C4-2B (cell line): ENCODE results near the gene UBE2E2.

ENCODE experiments used
- H3K27ac ChIP-seq: fragments of 450-650 bp; 2 replicates; pipeline ENCODE4 v1.5.1; 2017
- ZFX ChIP-seq: fragments of 450-650 bp; IDR thresholded peaks from 2 replicates; pipeline ENCODE4 v1.6.1; 2017
- TF ChIP-seq, protein P1 (sequence below): fragments of 450-650 bp; conservative IDR thresholded peaks from 2 replicates; pipeline ENCODE4 v1.5.1; 2017; ENCODE audit warnings: mild to moderate bottlenecking

Gene UBE2E2

DNA sequence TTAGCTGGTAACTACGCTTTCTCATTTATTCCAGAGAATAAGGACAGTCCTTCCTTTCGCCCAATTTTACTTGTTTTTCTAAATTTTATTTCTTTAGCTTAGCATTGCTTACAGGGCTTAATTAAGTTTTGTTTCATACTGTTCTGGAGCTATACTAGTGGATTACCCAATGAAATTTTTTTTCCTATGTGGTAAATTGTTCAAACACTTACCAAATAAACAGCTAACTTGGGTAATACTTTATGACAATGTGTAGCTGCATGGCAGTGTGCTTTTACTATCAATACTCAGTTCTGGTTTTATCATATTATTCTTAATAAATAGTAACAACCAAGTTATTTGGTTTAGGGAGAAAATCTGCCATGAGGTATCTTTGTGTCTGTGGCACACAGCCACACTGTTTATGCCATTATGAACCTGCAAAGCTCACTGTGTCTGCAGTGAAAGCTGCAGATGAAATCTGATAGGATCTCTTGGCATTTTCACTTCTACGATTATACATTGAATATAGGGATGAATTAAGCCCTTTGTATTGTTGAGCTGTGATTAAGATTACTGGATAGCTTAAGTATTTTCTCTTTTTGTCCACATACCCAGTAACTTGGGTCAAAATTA is 37.2 kb downstream of the UBE2E2 start:
- H3K27ac ChIP-seq = no peak overlapping the region
- no peak for TF ChIP-seq ZFX
- TF ChIP-seq, protein P1, sequence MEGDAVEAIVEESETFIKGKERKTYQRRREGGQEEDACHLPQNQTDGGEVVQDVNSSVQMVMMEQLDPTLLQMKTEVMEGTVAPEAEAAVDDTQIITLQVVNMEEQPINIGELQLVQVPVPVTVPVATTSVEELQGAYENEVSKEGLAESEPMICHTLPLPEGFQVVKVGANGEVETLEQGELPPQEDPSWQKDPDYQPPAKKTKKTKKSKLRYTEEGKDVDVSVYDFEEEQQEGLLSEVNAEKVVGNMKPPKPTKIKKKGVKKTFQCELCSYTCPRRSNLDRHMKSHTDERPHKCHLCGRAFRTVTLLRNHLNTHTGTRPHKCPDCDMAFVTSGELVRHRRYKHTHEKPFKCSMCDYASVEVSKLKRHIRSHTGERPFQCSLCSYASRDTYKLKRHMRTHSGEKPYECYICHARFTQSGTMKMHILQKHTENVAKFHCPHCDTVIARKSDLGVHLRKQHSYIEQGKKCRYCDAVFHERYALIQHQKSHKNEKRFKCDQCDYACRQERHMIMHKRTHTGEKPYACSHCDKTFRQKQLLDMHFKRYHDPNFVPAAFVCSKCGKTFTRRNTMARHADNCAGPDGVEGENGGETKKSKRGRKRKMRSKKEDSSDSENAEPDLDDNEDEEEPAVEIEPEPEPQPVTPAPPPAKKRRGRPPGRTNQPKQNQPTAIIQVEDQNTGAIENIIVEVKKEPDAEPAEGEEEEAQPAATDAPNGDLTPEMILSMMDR = no peak

DNA sequence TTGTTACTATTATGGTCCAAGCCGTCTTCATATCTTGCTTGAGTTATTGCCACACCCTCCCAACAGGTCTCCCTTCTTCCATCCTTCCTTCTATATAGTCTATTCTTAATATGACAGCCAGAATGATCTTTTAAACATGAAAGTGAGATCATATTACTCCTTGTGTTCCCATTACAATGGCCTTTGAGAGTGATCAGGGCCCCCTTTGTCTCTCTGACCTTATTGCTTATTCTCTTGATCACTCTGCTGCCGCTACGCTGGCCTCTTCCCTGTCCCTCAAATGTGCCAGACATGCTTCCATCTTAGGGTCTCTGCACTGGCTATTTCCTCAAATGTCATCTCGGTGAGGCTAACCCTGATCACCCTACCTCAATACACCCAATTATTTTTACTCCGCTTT is 38.1 kb downstream of the UBE2E2 start:
- TF ChIP-seq, protein P1 = no peak
- TF ChIP-seq ZFX = no peak

DNA sequence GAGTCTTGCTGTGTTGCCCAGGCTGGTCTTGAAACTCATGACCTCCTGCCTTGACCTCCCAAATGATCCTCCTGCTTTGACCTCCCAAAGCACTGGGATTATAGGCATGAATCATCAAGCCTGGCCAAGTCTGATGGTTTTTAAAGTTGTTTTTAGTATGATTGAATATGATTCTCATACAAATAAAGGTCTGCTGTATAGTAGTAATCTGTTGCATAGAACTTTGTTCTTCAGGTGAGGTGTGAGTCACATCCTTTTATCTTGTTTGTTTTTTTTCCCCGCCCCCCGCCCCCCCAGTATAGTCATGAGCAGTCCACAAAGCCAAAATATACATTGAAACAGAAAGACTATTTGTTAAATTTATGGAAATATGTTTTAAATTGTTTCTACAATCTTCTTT is 39.0 kb downstream of the UBE2E2 start:
- no peak overlapping the region for H3K27ac ChIP-seq
- TF ChIP-seq, protein P1 = no peak
- TF ChIP-seq ZFX = no peak

More for the DNA sequence above, 38.1 kb downstream of the UBE2E2 start:
- H3K27ac ChIP-seq = no peak overlapping the region

DNA sequence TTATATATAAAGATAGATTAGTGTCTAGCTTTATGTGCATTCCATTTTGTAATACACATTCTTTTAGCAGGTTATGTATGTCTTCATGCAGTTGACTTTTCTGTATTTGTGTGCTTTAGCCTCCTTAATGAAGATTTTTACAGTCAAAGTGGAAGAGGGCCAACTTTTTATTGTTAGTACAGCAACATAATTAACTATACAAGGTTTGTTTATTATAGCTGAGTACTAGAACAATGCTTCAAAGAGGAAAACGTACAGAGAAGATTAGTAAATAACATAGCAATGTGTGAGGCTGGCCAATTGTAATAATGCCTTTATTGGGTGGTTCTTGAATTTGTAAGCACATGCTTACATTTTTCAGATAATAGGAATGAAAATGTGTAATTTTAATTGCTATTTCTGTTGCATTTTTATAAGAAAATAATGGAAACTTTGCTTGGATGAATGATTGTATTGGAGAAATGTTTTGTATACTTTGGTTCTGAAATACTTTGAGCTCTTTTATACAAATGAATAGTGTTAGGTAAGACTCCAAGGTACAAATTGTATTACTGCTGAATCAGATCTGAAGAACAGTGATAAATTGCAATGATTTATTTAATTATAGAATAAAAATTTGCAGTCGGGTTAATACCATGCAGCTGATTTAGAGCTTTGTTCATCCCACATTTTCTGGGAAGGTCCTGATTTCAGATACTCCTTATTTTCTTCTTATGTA is 41.4 kb downstream of the UBE2E2 start:
- no peak overlapping the region for H3K27ac ChIP-seq
- TF ChIP-seq, protein P1 = no peak
- no peak for TF ChIP-seq ZFX

DNA sequence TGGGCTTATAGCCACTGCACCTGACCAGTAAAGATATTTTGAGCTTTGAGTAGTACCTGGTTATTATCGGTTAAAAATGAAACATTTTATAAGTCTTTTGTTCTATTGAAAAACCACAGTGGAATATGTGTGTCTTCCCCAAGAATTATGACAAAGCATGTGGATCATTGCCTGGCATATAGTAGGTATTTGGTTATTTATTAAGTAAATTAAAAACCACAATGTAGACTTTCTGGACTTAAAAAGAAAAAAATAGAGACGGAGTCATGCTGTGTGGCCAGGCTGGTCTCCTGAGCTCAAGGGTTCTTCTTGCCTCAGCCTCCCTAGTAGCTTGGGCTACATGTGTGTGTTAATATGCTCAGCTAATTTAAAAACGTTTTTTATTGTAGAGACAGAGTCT is 43.5 kb downstream of the UBE2E2 start:
- no peak overlapping the region for H3K27ac ChIP-seq
- TF ChIP-seq, protein P1 = no peak
- TF ChIP-seq ZFX = no peak

DNA sequence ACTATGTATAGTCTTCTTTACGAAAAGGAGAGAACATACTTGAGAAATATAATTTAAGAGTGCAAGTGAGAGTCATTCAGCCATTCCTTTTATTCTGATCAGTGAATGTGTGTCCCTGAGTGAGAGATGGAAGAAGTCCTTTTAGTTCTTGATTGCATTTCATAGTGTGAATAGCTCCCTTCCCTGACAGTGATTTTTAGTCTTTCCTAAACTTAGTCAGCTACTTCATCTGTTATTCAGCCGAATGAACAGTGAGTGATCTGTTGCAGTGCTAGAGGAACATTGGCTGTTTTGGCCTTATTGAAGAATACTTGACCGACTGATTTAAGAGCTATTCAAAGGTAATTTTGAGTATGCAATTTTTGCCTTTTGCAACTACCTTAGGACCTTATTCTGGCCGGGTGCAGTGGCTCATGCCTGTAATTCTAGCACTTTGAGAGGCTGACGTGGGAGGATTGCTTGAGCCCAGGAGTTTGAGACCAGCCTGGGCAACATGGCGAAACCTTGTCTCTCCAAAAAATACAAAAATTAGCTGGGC is 45.5 kb downstream of the UBE2E2 start:
- TF ChIP-seq, protein P1 = no peak
- H3K27ac ChIP-seq = no peak overlapping the region

DNA sequence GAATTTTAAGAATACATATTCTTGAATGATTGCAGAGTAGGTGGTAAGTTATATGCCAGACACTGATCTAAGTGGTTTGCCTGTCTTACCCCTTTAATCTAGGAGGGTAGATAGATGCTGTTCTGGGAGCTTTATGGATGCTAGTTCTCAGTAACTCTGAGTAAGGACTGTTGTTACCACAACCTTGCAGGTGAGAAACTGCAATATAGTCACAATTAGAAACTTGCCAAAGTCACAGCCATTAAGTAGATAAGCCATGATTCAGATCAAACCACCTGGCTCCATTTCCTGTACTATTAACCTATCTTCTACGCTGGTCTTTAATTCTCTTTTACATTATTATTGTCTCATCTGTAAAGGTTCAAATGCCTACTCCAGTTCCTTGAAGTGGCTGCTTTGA is 46.8 kb downstream of the UBE2E2 start:
- H3K27ac ChIP-seq = no peak overlapping the region
- TF ChIP-seq, protein P1 = no peak
- no peak for TF ChIP-seq ZFX
